Measurements from ENCODE around the gene SLC15A4.
"Not testable (repeated sequence)": the region's sequence is repeated elsewhere in the genome, so short reads cannot be mapped to it uniquely, and the experiment has no call there.

Gene SLC15A4

DNA sequence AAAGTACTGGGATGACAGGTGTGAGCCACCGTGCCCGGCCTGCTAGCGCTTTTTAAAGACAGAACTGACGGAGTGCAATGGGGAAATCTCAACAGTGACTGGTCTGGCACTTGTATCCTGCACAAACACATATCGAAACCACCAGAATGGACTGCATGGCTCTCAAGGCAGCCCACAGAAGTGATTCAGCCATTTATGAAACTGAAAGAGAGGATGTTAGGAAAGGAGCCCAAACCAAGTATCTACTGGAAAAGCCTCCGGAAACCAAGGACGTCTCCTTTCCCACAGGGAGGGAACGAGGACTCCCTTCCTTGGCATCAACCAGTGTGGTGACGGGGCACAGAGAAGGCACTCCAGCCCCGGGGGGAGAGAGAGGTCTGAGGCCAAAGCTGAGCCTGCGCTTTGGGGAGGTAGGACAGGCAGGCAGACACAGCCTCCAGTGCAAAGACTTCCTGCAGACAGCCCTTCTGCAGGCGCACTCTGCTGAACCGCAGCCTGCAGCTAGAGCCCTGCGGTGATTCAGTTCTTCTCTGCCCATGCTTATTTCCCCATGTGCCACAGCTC is 16.5 kb downstream of the SLC15A4 start:
- no peaks in the 10 kb centered on the region for H3K27me3 ChIP-seq (ENCODE audit: control insufficient read depth, insufficient read depth, low read length)
- H3K36me3 ChIP-seq (ENCODE audit: control insufficient read depth, insufficient read depth, low read length), result peaks cover 23% of the 10 kb centered on the region
- H3K9ac ChIP-seq (ENCODE audit: low read depth, low read length), result no peak overlapping the region
- no peaks in the 10 kb centered on the region for H3K9me3 ChIP-seq (ENCODE audit: control insufficient read depth, insufficient read depth, low read length)
- peaks cover 5% of the 10 kb centered on the region for H3K4me1 ChIP-seq (ENCODE audit: control insufficient read depth, insufficient read depth, low read length)
- H3K4me3 ChIP-seq (ENCODE audit: low read depth, low read length), result no peak overlapping the region

DNA sequence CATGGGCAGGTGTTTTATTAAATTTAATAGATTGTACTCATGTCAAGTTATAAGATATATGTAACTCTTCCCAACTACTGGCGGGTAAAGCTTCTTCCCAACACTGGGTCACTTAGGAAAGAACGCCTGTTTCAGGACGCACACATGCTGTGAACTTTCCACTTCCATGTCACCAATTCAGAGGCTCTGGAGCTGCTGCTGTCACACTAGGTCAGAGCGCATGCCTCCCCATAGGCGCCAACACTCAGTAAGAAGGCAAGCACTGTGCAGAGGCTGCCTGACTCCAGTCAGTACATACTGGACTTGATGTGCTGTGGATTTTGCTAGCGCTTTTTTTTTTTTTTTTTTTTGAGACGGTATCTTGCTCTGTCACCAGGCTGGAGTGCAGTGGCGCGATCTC is 17.2 kb downstream of the SLC15A4 start:
- Histone ChIP-seq H3K27me3 (ENCODE audit: control insufficient read depth, insufficient read depth, low read length) (no peaks in the 10 kb centered on the region), H3K4me3 (ENCODE audit: low read depth, low read length) (no peak overlapping the region), H3K9me3 (ENCODE audit: control insufficient read depth, insufficient read depth, low read length) (no peaks in the 10 kb centered on the region), H3K36me3 (ENCODE audit: control insufficient read depth, insufficient read depth, low read length) (peaks cover 23% of the 10 kb centered on the region), H3K4me1 (ENCODE audit: control insufficient read depth, insufficient read depth, low read length) (peaks cover 5% of the 10 kb centered on the region), H3K9ac (ENCODE audit: low read depth, low read length) (no peak overlapping the region)

DNA sequence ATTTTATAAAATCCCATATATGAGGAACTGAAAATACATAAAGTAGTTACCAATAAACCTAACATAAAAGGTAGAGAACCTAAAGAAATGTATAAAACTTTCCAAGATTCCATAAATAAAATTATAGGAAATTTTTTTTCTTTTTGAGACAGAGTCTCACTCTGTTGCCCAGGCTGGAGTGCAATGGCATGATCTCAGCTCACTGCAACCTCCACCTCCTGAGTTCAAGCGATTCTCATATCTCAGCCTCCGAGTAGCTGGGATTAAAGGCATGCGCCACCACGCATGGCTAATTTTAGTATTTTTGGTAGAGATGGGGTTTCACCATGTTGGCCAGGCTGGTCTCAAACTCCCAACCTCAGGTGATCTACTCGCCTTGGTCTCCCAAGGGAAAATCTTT is 18.4 kb downstream of the SLC15A4 start:
- not testable (repeated sequence) for H3K4me3 ChIP-seq (ENCODE audit: low read depth, low read length); H3K27me3 ChIP-seq (ENCODE audit: control insufficient read depth, insufficient read depth, low read length); H3K4me1 ChIP-seq (ENCODE audit: control insufficient read depth, insufficient read depth, low read length); H3K9me3 ChIP-seq (ENCODE audit: control insufficient read depth, insufficient read depth, low read length); H3K9ac ChIP-seq (ENCODE audit: low read depth, low read length)
- H3K36me3 ChIP-seq (ENCODE audit: control insufficient read depth, insufficient read depth, low read length), result peaks cover 27% of the 10 kb centered on the region

DNA sequence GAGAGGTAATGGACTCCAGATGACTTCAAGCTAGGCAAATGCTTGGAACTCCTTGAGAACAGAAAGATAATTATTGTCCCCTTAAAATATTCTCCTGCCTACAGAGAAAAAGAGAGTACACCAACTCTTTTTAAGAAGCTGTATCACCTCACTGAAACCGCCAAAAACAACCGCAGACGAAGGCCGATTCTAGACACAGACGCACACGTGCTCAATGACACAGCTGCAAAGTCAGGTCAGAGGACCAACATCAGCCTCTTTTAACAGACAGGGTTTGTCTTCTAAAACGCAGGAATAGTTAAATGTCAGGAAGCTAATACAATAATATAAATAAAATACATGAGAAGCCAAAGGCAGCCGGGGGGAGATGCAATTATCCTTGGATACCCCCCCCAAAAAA is 19.0 kb downstream of the SLC15A4 start:
- no peak overlapping the region for H3K9ac ChIP-seq (ENCODE audit: low read depth, low read length)
- no peak overlapping the region for H3K4me3 ChIP-seq (ENCODE audit: low read depth, low read length)
- H3K27me3 ChIP-seq (ENCODE audit: control insufficient read depth, insufficient read depth, low read length), result no peaks in the 10 kb centered on the region
- no peaks in the 10 kb centered on the region for H3K4me1 ChIP-seq (ENCODE audit: control insufficient read depth, insufficient read depth, low read length)
- peaks cover 31% of the 10 kb centered on the region for H3K36me3 ChIP-seq (ENCODE audit: control insufficient read depth, insufficient read depth, low read length)
- H3K9me3 ChIP-seq (ENCODE audit: control insufficient read depth, insufficient read depth, low read length), result no peaks in the 10 kb centered on the region

DNA sequence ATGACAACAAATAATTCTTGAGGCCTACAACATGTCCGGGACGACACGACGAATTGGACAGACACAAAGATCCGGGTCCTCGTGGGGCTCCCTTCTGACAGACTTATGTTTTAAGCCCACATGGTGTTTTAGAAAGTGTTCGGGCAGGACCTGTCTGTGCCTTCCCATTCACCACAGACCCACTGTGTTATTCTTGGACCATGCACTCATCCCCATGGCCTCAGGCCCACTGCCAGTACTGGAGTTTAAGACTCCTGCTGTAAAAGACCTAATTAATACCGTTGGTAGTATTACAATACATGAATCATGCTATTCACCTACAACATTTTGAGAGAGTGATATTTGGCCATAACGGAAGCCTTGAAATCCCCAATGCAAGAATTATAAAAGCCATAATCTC is 20.0 kb downstream of the SLC15A4 start:
- Histone ChIP-seq H3K27me3 (ENCODE audit: control insufficient read depth, insufficient read depth, low read length) (no peaks in the 10 kb centered on the region), H3K36me3 (ENCODE audit: control insufficient read depth, insufficient read depth, low read length) (peaks cover 32% of the 10 kb centered on the region), H3K4me3 (ENCODE audit: low read depth, low read length) (no peak overlapping the region), H3K9me3 (ENCODE audit: control insufficient read depth, insufficient read depth, low read length) (no peaks in the 10 kb centered on the region), H3K4me1 (ENCODE audit: control insufficient read depth, insufficient read depth, low read length) (no peaks in the 10 kb centered on the region), H3K9ac (ENCODE audit: low read depth, low read length) (no peak overlapping the region)

DNA sequence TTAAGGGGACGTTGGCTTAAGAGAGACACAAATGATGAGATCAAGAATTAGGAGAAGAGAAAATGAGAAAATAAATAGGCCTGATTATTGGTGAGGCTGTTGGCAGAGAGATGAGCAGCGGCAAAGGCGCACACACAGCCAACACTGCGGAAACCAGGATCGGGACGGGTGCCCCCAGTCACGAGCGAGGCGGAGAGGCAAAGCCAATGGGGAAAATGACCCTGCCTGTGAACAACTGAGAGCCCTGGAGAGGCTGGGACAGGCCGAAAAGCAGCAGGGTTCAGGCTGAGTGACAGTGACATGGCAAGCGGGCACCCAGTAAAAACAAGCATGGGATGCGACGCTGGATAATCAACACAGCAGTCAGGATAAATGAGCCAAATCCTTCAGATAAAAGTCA is 21.0 kb downstream of the SLC15A4 start:
- Histone ChIP-seq H3K9me3 (ENCODE audit: control insufficient read depth, insufficient read depth, low read length) (no peaks in the 10 kb centered on the region), H3K4me3 (ENCODE audit: low read depth, low read length) (no peak overlapping the region), H3K4me1 (ENCODE audit: control insufficient read depth, insufficient read depth, low read length) (peaks cover 9% of the 10 kb centered on the region), H3K9ac (ENCODE audit: low read depth, low read length) (no peak overlapping the region), H3K27me3 (ENCODE audit: control insufficient read depth, insufficient read depth, low read length) (no peaks in the 10 kb centered on the region), H3K36me3 (ENCODE audit: control insufficient read depth, insufficient read depth, low read length) (peaks cover 29% of the 10 kb centered on the region)

DNA sequence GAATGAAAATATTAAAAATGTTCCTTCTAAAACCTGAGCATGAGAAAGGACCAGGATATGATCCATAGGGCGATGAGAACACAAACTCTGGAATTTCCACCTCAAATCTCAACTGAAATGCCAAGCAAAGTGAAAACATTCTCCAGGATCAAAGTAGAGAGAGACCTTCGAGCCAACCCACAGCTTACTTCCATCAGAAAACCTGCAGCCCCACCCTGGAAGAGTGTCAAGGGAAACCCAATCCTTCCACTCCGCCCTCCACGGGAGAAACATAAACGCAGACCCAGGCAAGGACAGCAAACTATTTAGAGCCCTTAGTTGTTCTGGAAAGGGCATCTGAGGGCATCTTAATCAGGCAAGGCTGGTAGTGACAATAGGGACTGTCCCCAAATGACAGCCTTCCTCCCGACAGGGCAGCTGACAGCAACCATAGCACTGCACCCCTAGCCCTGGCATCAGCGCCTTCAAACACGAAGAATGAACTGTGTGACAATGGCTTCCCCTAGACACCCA is 21.8 kb downstream of the SLC15A4 start:
- Histone ChIP-seq H3K27me3 (ENCODE audit: control insufficient read depth, insufficient read depth, low read length) (no peaks in the 10 kb centered on the region), H3K9me3 (ENCODE audit: control insufficient read depth, insufficient read depth, low read length) (no peaks in the 10 kb centered on the region), H3K9ac (ENCODE audit: low read depth, low read length) (no peak overlapping the region), H3K36me3 (ENCODE audit: control insufficient read depth, insufficient read depth, low read length) (peaks cover 24% of the 10 kb centered on the region), H3K4me3 (ENCODE audit: low read depth, low read length) (no peak overlapping the region), H3K4me1 (ENCODE audit: control insufficient read depth, insufficient read depth, low read length) (peaks cover 13% of the 10 kb centered on the region)

DNA sequence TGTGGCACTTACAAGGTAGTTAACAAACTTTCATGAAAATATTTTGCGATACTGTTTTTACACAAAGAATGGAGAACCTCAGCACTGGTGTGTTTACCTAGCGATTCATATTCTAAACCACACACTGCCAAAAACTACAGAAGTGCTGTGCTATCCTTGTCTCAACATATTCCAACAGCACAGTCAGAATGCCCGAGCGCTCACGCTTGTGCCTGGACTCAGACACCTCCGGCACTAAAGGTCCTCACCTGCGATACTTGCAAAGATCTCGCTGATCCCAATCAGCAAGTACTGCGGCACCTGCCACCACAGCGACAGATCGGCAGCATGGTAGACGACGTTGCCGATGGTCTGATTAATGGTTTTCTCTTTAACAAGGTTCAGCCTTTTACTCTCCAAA is 23.2 kb downstream of the SLC15A4 start:
- H3K27me3 ChIP-seq (ENCODE audit: control insufficient read depth, insufficient read depth, low read length), result no peaks in the 10 kb centered on the region
- H3K9me3 ChIP-seq (ENCODE audit: control insufficient read depth, insufficient read depth, low read length), result no peaks in the 10 kb centered on the region
- H3K36me3 ChIP-seq (ENCODE audit: control insufficient read depth, insufficient read depth, low read length), result peaks cover 24% of the 10 kb centered on the region
- H3K9ac ChIP-seq (ENCODE audit: low read depth, low read length), result no peak overlapping the region
- no peak overlapping the region for H3K4me3 ChIP-seq (ENCODE audit: low read depth, low read length)
- peaks cover 15% of the 10 kb centered on the region for H3K4me1 ChIP-seq (ENCODE audit: control insufficient read depth, insufficient read depth, low read length)

DNA sequence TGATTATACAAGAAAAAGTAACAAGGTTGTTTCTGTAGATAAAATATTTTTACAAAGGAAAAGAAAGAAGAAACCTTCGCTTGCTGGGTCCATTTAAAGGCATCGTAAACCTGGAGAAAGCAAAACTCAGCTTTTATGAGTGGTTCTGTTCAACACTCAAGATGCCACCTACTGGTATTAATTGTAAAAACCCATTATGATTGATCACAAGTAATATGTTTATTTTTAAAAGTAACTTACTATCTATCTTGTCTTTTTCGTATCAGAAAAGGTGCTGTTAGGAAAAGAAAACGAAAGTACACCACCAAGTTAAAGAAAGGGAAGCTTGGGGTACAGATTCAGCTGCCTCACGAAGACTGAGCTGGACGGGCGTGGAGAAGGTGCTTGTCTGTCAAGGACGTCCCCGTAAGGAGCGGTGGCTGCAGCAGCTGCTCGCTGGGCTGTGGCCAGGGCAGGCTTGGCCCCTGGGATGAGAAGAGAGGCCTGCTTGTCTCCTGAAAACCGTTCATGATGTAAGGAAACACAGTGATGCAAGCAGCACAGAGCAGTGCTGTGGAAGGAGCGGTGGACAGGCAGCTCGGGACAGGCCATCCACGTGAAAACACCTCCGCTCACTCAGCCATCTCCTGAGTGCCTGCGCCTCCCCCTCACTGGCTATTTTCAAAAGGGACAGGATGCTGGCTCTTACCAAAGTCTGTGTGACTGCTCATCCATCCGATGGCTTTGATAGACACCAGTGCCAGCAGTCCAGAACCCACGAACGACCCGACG is 25.0 kb downstream of the SLC15A4 start:
- H3K9me3 ChIP-seq (ENCODE audit: control insufficient read depth, insufficient read depth, low read length), result no peaks in the 10 kb centered on the region
- peaks cover 33% of the 10 kb centered on the region for H3K36me3 ChIP-seq (ENCODE audit: control insufficient read depth, insufficient read depth, low read length)
- H3K9ac ChIP-seq (ENCODE audit: low read depth, low read length), result no peak overlapping the region
- H3K4me1 ChIP-seq (ENCODE audit: control insufficient read depth, insufficient read depth, low read length), result peaks cover 15% of the 10 kb centered on the region
- H3K4me3 ChIP-seq (ENCODE audit: low read depth, low read length), result no peak overlapping the region
- H3K27me3 ChIP-seq (ENCODE audit: control insufficient read depth, insufficient read depth, low read length), result no peaks in the 10 kb centered on the region

DNA sequence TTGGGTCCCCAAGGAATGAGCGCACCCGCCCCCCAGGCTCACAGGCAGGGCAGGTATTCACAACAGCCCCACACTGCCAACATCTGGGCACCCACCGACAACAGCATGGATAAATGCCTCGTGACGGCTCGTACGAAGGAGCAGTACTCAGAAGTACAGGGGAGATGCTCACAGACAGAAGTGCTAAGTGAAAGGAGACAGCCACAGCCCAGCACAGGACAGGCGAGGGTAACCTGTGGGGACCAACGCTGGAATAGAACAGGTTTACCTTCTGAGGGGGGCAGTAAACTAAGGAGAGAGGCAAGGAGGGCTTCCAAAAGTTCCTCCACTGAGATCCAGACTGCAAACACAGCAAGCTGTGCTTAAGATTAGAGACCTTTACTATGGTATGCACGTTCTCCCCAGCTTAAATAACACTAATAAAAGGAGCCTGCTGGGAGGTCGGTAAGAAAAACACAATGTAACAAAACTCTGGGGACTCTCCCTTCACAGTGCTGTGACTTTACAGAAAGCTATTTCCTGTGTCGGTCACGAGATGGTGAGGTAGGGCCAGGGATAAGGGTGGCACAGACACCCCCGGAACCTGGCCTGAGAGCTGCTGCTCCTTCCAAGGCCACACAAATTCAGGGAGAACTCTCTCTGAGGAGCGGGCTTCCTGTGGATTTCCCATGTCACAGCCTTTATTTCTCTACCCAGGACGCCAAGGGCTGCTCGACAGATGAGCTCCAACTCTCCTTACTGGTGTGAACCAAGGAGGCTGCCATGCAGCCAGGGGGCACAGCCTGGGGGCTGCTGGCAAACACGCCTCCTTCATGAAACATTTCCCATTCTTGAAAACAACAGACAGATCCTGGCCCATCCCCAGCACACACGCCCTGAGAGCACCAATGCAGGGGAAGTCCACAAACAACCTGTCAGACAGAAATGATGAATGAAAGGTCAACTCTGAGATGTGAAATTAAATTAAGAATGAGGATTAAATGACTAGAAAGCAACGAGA is 26.3 kb downstream of the SLC15A4 start:
- peaks cover 15% of the 10 kb centered on the region for H3K4me1 ChIP-seq (ENCODE audit: control insufficient read depth, insufficient read depth, low read length)
- H3K36me3 ChIP-seq (ENCODE audit: control insufficient read depth, insufficient read depth, low read length), result peaks cover 41% of the 10 kb centered on the region
- H3K9me3 ChIP-seq (ENCODE audit: control insufficient read depth, insufficient read depth, low read length), result no peaks in the 10 kb centered on the region
- no peak overlapping the region for H3K9ac ChIP-seq (ENCODE audit: low read depth, low read length)
- no peak overlapping the region for H3K4me3 ChIP-seq (ENCODE audit: low read depth, low read length)
- H3K27me3 ChIP-seq (ENCODE audit: control insufficient read depth, insufficient read depth, low read length), result no peaks in the 10 kb centered on the region

DNA sequence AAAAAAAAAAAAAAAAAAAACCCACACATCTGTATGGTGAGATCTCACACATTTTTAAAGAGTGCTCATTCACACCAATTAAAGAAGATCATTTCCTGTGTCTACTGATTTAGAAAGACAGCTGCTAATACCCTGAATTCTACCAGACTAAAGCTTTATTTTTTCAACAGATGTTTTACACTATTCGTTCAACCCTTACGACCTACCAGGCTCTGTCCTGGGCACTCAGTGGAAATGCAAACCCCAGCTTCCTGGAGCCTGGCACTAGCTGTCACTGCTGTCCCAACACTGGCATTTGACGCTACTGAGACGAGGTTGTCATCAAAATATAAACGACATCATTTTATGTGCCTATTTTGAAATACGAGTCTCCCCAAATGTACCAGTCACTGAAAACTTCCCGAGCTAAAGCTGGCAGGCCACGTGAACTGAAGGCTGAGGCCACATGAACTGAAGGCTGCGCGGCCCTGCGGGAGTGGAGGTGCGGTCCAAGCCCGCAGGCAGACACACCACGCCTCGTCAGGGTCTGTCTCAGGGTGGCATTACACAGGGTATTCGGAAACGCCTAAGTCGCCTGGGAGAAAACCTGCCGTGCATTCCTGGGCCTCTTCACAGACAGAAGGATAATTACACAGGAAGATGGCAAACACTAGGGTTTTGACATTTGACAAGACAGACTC is 27.2 kb downstream of the SLC15A4 start:
- Histone ChIP-seq H3K36me3 (ENCODE audit: control insufficient read depth, insufficient read depth, low read length) (peaks cover 41% of the 10 kb centered on the region), H3K4me1 (ENCODE audit: control insufficient read depth, insufficient read depth, low read length) (peaks cover 15% of the 10 kb centered on the region), H3K9ac (ENCODE audit: low read depth, low read length) (no peak overlapping the region), H3K27me3 (ENCODE audit: control insufficient read depth, insufficient read depth, low read length) (no peaks in the 10 kb centered on the region), H3K4me3 (ENCODE audit: low read depth, low read length) (no peak overlapping the region), H3K9me3 (ENCODE audit: control insufficient read depth, insufficient read depth, low read length) (no peaks in the 10 kb centered on the region)
